Stimulated activated naive CD4-positive, alpha-beta T cell treated with Interleukin-2 at 50 U/mL for 16 hours (primary cell): ENCODE data around the gene SULT1C3.

ENCODE experiments used
- DNase-seq: peaks from one replicate; lab custom pipeline; 2025; lab: John Stamatoyannopoulos, UW

The SULT1C3 gene

GRCh38 chr2:108304975-108305374 is 65.2 kb downstream of the SULT1C3 start:
- no peak for DNase-seq

DNA sequence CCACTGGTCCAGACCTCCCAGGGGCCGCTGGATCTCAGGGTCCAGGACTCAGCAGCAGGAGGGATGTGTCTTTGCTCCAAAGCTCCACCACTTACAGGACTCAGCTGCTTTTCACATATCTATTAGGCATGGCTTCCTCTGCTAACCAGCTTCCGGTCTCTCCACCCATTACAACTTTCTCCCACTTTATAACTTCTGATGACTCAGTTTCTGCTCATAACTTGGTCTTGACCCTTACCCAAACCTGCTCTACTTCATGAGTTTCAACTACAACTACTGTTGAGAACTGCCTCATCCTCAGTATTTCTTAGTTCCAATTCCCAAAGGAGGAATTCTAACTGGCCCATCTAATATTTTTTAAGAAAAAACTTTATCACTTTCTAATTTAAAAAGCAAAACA is 66.1 kb downstream of the SULT1C3 start:
- no peak for DNase-seq

- no peak for DNase-seq
These were observed 70.1 kb downstream of the SULT1C3 start for GRCh38 chr2:108309903-108310302.
